Activated naive CD8-positive, alpha-beta T cell (primary cell): ENCODE measurements around the gene FKBP15.
"Not testable (repeated sequence)": the region's sequence is repeated elsewhere in the genome, so short reads cannot be mapped to it uniquely, and the experiment has no call there.

Source experiments
- H3K27ac Mint-ChIP-seq: one replicate; pipeline ENCODE4 v1.8.0; 2021; ENCODE audit warnings: mixed read lengths
- H3K27me3 Mint-ChIP-seq: one replicate; pipeline ENCODE4 v1.8.0; 2021; ENCODE audit warnings: mixed read lengths
- H3K36me3 Mint-ChIP-seq: one replicate; pipeline ENCODE4 v1.8.0; 2021; ENCODE audit warnings: mixed read lengths
- H3K4me1 Mint-ChIP-seq: one replicate; pipeline ENCODE4 v1.8.0; 2021; ENCODE audit warnings: low read depth, mixed read lengths
- H3K4me3 Mint-ChIP-seq: one replicate; pipeline ENCODE4 v1.8.0; 2021; ENCODE audit warnings: mild to moderate bottlenecking, mixed read lengths
- H3K9me3 Mint-ChIP-seq: one replicate; pipeline ENCODE4 v1.8.0; 2021; ENCODE audit warnings: low read depth, mixed read lengths

FKBP15 gene

DNA sequence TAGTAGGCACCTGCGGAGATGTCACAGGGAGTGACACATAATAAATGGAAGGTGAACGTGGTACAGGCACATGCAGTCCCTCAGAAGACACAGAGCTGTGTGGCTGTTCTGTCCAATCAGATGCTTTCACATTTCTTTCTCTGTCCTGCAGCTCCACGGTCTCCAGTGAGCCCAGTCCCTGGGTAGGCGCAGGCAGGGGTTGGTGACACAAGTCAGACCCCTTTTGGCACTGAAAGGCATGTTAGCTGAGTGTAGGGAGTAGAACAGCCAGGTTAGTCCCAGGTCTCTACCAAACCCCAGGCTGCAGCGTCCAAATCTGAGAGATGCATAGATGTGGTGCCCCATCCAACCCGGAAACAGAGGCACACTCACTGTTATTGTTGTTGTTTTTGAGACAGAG, 67.5 kb downstream of the FKBP15 start:
- no peaks in the 10 kb centered on the region for H3K9me3 Mint-ChIP-seq
- H3K27me3 Mint-ChIP-seq, result no peaks in the 10 kb centered on the region
- H3K27ac Mint-ChIP-seq, result no peak overlapping the region
- H3K4me3 Mint-ChIP-seq, result no peak overlapping the region
- peaks cover 40% of the 10 kb centered on the region for H3K4me1 Mint-ChIP-seq
- H3K36me3 Mint-ChIP-seq, result peaks cover 3% of the 10 kb centered on the region

DNA sequence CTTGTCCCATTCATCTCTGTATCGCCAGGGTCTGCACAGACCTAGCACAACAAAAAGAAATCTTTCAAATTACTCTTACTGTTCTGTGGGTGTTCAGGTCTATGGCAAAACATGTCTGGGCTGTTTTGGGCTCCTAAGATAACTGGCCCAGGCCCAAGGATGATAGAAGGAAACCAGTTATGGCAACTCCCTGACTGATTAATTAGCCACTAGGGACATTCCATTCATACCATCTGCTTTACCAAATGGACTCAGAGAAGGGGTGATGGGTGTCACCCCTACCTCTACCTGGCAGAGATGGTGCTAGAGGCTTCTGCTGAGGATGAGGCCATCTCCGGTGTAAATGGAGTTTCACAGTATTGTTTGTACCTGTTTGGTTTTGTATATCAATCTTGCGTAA, 68.4 kb downstream of the FKBP15 start:
- Mint-ChIP-seq H3K4me3 (peak overlapping the region; percentile 84), H3K9me3 (no peaks in the 10 kb centered on the region), H3K27ac (no peak overlapping the region), H3K27me3 (no peaks in the 10 kb centered on the region), H3K36me3 (no peaks in the 10 kb centered on the region), H3K4me1 (peaks cover 40% of the 10 kb centered on the region)

DNA sequence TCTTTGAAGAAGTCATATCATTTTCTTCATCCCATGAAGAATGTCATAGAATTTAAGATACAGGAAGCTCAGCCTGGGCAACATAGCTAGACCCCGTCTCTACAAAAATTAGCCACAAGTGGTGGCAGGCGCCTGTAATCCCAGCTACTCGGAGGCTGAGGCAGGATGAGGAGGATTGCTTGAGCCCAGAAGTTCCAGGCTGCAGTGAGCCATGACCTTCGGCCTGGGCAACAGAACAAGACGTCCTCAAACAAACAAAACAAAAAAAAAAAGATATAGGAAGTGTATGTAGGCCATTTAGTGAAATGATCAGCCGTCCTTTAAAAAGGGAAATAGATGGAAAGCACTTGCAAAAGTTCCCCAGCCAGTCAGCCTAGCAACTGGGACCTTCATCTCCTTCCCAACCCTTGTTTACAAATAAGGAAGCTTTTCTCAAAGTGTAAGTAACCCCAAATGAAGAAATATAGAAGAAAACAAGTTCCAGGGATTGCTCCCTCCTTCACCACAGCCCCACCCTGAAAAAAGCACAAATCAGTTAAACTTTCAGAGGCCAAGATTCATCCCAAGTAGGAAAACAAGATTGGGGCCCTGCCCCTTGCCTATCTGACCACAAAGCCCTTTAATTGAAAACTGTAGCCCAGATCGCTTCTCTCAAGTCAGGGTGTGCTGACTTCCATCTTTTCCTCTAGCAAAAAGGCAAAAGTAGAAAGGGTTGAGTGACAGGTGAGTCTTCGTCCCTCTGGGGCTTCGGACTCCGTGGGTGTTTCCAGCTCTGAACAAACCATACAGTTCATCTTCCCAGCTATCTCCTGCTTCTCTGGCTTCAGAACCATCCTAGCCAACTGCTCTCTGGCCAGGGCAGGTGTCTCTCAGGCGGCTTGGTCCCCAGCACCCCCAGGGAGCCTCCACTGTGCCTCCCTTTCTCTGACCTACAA, 69.1 kb downstream of the FKBP15 start:
- Mint-ChIP-seq H3K27me3 (no peaks in the 10 kb centered on the region), H3K27ac (peak overlapping the region; percentile 10), H3K9me3 (no peaks in the 10 kb centered on the region), H3K4me3 (peak overlapping the region; percentile 84), H3K4me1 (peaks cover 38% of the 10 kb centered on the region), H3K36me3 (no peaks in the 10 kb centered on the region)

DNA sequence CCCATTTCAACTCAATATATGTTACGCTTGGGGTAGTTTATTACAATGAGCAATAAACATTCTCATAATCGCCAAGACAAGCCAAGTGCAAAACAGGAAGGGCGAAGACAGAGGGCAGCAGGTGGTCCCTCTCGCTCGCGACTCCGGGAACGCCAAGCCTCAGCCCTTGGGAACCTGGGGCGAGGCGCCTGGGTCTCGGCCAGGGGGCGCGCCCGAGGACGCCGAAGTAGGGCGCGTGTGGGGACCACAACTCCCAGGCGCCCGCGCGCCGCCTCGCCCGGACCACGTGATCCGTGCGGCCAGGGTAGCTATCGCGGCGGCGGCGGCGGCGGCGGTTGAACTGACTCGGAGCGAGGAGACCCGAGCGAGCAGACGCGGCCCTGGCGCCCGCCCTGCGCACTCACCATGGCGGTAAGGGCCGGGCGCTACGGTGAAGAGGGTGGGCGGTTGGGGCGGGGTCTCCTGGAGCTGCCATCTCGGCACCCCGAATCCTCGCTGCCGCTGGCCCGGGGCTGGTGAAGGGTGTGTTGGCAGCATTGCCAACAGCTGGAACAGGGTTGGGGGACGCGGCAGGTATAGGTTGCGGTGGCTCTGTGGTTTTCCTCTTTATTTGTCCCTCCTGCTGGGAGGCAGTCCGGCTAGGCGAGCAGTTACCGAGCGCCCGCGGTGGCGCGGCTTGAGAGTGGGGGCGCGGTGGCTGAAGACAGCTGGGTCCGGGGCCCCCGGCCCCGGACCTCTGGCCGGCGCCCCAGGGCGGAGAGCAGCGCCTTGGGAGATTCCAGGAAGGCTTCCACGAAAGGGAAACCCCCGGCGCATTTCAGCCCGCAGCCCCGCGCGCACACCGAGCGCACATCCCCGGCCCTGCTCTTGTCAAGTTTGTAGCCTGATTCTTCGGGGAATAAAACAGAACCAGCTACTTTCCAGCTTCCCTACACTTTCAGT, 70.1 kb downstream of the FKBP15 start, which contains the start of gene SLC31A2:
TSS of gene SLC31A2 (plus strand) at position 338 of the 942 bp plus-strand sequence. CDS start at position 406, 68 bp downstream.
- Mint-ChIP-seq H3K27ac (peak within 1 kb of the TSS; percentile 10), H3K4me1 (peaks cover 30% of the 10 kb centered on the region), H3K9me3 (no peaks in the 10 kb centered on the region), H3K27me3 (no peaks in the 10 kb centered on the region), H3K36me3 (no peaks in the 10 kb centered on the region), H3K4me3 (peak within 1 kb of the TSS; percentile 84)

DNA sequence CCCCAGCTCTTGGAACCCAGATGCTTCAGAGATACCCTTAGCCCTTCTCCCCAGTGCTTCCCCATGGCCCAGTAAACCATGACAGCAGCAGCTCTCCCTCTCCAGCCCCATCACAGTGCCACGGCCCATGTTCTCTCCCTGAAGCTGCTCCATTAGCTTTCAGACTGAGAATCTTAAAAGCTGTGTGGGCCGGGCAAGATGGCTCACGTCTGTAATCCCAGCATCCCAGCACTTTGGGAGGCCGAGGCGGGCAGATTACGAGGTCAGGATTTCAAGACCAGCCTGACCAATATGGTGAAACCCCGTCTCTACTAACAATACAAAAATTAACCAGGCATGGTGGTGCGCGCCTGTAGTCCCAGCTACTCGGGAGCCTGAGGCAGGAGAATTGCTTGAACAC, 71.5 kb downstream of the FKBP15 start:
- H3K4me3 Mint-ChIP-seq, H3K36me3 Mint-ChIP-seq, H3K9me3 Mint-ChIP-seq, H3K27ac Mint-ChIP-seq, H3K27me3 Mint-ChIP-seq: not testable (repeated sequence)
- peaks cover 18% of the 10 kb centered on the region for H3K4me1 Mint-ChIP-seq

DNA sequence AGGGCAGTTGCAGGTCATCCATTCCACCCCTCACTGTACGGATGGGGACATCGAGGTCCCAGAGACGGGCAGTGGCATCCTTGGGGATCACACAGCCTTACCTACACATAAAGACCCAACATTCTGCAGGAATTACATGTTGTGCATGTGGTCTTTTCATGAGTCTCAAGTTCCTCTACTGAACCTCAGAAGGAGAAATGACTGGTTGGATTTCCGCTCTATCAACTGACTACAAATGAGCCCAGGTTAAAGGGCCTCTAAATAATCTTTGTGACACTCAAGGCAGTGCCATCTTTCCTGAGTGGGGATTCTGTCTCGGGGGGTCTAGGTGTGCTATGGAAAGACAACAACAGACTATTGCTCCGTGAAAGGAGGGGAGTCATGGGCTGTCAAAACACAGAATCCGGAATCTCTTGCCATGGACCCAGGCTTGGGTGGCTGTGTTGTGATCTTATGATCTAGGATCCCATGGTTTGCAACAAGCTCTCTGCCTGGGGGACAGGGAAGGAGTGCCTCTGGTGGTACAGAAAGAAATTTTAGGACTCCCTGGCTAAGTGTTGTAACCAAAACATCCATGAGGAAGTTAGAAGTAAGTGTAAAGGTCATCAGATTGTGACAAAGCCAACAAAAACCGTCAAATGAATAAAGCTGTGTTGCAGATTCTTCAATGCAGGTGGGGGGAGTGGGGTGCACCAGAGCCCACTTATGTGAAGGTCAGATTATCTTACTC, 72.1 kb downstream of the FKBP15 start:
- H3K9me3 Mint-ChIP-seq, result no peaks in the 10 kb centered on the region
- H3K27ac Mint-ChIP-seq, result no peak overlapping the region
- H3K4me1 Mint-ChIP-seq, result peaks cover 18% of the 10 kb centered on the region
- peaks cover 3% of the 10 kb centered on the region for H3K27me3 Mint-ChIP-seq
- no peaks in the 10 kb centered on the region for H3K36me3 Mint-ChIP-seq
- H3K4me3 Mint-ChIP-seq, result no peak overlapping the region

DNA sequence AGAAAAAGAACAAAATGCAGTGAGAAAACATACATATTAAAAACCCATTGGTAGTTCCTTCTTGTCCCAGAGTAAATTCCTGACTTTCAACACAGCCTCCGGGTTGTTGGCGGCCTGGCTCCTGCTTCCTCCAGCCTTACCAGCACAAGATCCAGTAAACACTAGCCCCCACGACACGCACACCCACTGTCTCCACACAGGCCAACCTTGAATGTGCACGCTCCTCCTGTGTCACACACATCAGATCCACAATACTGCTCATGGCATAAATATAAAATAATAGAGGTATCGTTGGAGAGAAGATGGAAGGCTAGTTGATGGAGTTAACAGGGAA, 72.7 kb downstream of the FKBP15 start:
- peaks cover 18% of the 10 kb centered on the region for H3K4me1 Mint-ChIP-seq
- H3K9me3 Mint-ChIP-seq, result no peaks in the 10 kb centered on the region
- H3K36me3 Mint-ChIP-seq, result no peaks in the 10 kb centered on the region
- H3K4me3 Mint-ChIP-seq, result no peak overlapping the region
- H3K27ac Mint-ChIP-seq, result no peak overlapping the region
- peaks cover 3% of the 10 kb centered on the region for H3K27me3 Mint-ChIP-seq

DNA sequence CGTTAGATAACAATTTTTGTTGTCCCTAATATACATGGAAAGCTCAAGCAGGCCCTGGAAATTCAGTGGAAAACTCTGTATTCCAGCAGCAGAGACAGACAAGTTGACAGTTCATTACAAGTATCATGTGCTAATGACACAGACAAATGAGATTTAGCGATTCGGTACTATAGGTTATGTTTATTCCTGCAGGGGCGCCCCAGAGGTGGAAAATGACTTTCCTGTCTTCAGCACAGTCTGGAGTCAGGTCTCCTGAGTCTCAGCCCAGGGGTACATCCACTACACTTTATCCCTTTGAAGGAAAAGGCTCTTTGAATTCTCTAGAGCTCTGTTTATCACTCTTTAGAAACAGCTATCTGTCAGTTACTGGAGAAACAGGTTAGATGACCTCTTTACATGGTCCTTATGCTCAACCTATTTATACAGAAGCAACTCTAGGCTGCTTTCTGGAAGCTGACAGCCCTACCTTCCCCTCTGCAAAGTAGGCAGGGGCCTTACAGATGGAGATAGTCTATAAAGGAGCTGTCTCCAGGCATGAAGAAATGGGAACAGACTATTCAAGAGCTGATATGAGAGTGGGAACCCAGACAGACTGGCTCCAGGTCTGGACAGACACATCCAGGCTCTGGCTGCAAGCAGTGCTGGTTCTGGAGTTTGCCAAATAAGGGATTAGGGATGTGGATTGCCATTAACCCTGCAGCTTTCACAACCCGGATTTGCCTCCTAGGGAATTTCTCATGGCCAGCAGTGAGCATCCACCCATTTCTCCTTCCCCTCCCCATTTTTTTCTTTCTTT, 77.4 kb downstream of the FKBP15 start:
- H3K27ac Mint-ChIP-seq, result no peak overlapping the region
- H3K4me1 Mint-ChIP-seq, result no peaks in the 10 kb centered on the region
- H3K9me3 Mint-ChIP-seq, result peaks cover 3% of the 10 kb centered on the region
- no peak overlapping the region for H3K4me3 Mint-ChIP-seq
- peaks cover 7% of the 10 kb centered on the region for H3K36me3 Mint-ChIP-seq
- H3K27me3 Mint-ChIP-seq, result peaks cover 12% of the 10 kb centered on the region

DNA sequence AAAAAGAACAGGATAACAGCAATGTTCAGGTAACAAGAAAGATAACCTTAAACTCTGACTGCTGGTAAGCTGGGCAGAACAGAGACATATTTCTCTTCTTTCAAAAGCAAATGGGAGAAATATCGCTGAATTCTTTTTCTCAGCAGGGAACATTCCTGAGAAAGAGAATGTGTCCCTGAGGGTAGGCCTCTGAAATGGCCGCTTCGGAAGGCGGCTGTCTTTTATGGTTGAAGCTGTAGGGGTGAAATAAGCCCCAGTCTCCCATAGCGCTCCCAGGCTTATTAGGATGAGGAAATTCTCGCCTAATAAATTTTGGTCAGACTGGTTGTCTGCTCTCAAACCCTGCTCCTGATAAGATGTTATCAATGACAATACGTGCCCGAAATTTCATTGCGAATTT, 80.2 kb downstream of the FKBP15 start:
- not testable (repeated sequence) for H3K9me3 Mint-ChIP-seq, H3K27ac Mint-ChIP-seq, H3K36me3 Mint-ChIP-seq, H3K4me1 Mint-ChIP-seq, H3K4me3 Mint-ChIP-seq
- H3K27me3 Mint-ChIP-seq, result peaks cover 12% of the 10 kb centered on the region

DNA sequence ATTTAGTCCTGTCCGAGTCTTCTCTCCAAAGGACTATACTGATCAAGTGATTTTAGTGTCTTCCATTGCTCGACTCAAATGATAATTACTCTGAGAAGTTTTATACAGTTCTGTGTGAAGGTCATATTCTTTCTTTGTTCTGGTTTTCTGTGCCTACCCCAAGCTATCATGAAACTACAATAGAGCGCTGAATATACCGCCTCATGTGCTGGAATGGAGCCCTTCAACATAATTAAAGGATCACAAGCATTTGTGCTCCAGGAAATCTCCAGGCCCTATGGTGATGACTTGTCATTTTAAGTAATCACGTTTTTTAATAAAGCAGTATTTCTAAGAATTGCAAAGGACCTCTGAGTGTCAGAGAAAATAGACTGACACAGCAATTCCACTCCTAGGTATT, 81.1 kb downstream of the FKBP15 start:
- H3K4me1 Mint-ChIP-seq, result no peaks in the 10 kb centered on the region
- peaks cover 7% of the 10 kb centered on the region for H3K36me3 Mint-ChIP-seq
- H3K9me3 Mint-ChIP-seq, result peaks cover 3% of the 10 kb centered on the region
- peaks cover 12% of the 10 kb centered on the region for H3K27me3 Mint-ChIP-seq
- no peak overlapping the region for H3K27ac Mint-ChIP-seq
- H3K4me3 Mint-ChIP-seq, result no peak overlapping the region

DNA sequence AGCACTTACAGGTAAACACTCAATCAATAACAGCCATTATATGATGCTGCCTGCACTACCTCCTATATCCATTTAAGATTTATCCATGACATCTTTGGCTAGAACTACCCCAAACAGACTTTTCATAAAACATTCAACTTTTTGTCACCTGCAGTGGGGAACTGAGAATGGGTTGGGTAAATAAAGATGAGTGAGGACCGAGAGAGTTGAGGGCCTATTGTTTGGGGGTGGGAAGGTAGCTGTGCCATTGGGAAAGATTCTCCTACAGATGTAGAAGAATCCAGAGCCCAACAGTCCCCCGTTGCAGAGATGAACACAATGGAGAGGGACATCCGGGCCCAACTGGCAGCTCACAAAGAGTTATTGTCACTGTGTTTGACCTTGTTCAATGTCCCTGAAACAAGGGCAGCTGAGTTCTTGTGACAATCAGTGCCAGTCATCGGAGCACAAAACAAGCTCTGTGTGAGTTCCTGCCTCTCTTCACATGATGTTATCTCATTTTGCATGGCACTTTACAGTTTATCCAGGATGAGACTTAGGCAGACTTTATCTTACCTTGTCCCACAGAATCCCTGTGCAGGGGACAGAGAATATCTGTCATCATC, 81.8 kb downstream of the FKBP15 start:
- Mint-ChIP-seq H3K27me3 (peaks cover 9% of the 10 kb centered on the region), H3K9me3 (peaks cover 3% of the 10 kb centered on the region), H3K4me1 (no peaks in the 10 kb centered on the region), H3K36me3 (peaks cover 7% of the 10 kb centered on the region), H3K27ac (no peak overlapping the region), H3K4me3 (no peak overlapping the region)

DNA sequence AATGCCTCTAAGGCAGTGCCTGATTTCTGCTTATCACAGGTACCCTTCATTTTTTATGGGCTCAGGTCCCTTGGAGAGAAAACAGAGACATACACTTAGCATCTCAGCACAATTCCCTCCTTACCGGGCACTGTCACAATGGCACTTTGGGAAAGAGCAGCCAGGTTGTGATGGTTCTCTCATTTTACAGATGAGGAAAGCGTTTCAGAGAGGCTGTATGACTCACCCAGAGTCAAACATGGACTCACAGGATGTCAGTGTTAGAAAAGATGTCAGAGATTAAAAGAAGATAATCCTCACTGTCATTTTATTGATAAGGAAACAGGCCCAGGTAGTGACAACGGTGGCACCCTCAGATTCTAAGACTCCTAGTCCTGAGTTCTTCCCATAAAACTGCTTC, 82.3 kb downstream of the FKBP15 start:
- Mint-ChIP-seq H3K9me3 (peaks cover 3% of the 10 kb centered on the region), H3K27me3 (peaks cover 9% of the 10 kb centered on the region), H3K4me3 (no peak overlapping the region)

DNA sequence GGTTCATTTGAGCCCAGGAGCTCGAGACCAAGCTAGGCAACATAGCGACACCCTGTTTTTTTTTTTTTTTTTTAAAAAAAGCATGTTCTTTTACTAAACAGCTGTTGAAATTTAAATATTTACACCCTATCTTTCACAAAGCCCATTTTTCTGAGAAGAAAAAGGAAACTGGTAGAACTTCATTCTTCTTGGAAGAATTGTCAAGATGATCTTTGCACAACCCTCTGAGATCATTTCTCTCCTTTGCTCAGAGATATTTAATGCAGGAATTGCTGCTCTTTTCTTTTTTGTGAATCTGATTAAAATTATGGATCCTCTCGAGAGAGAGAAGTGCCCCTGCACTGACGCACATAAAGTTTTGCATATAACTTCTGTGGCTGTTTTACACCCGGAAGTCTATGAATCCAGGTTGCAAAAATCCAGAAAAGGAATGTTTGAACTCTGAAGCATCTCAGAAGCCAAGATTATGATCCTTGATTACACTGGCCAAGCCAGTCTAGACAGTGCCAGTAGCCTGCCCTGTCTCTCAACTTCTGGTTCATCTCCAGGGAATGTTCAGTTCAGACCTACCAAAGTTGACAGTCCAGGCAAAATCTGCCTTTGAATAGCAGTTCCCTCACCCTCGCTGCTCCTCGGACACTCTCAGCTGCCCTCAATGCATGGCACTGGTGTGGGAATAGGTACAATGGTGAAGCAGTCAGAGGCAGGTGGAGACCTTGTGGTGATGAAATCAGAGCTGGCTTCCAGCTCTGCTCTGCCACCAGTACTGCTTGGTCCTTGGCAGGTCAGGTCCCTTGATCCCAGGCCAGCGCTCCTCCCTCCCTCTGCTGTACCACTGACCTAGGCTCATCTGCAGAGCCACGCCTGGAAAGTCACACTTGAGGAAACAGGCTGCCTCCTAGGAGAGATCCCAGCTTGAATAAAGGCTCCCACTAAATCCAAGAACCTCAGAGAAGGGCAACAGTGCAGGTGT, 83.6 kb downstream of the FKBP15 start:
- peaks cover 7% of the 10 kb centered on the region for H3K36me3 Mint-ChIP-seq
- no peak overlapping the region for H3K4me3 Mint-ChIP-seq
- peaks cover 5% of the 10 kb centered on the region for H3K27me3 Mint-ChIP-seq
- peaks cover 3% of the 10 kb centered on the region for H3K9me3 Mint-ChIP-seq
- H3K4me1 Mint-ChIP-seq, result no peaks in the 10 kb centered on the region
- no peak overlapping the region for H3K27ac Mint-ChIP-seq

More for the DNA sequence above, 82.3 kb downstream of the FKBP15 start:
- H3K4me1 Mint-ChIP-seq, result no peaks in the 10 kb centered on the region
- peaks cover 7% of the 10 kb centered on the region for H3K36me3 Mint-ChIP-seq
- H3K27ac Mint-ChIP-seq, result no peak overlapping the region
